Measurements from ENCODE around the gene NCKAP5.

Gene NCKAP5

GRCh38 chr2:133377599-133377998 is 190.7 kb downstream of the NCKAP5 start:
- no peak overlapping the region for H3K27ac ChIP-seq
- TF ChIP-seq, protein P1, sequence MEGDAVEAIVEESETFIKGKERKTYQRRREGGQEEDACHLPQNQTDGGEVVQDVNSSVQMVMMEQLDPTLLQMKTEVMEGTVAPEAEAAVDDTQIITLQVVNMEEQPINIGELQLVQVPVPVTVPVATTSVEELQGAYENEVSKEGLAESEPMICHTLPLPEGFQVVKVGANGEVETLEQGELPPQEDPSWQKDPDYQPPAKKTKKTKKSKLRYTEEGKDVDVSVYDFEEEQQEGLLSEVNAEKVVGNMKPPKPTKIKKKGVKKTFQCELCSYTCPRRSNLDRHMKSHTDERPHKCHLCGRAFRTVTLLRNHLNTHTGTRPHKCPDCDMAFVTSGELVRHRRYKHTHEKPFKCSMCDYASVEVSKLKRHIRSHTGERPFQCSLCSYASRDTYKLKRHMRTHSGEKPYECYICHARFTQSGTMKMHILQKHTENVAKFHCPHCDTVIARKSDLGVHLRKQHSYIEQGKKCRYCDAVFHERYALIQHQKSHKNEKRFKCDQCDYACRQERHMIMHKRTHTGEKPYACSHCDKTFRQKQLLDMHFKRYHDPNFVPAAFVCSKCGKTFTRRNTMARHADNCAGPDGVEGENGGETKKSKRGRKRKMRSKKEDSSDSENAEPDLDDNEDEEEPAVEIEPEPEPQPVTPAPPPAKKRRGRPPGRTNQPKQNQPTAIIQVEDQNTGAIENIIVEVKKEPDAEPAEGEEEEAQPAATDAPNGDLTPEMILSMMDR (IDR thresholded peaks at IDR 0.05; ENCODE audit: low read depth, low read length) = no peak
- no peaks in the 10 kb centered on the region for H3K36me3 ChIP-seq
- no peaks in the 10 kb centered on the region for H3K27me3 ChIP-seq (ENCODE audit: insufficient read depth, low read depth, severe bottlenecking)
- no peak for DNase-seq
- no peak overlapping the region for H3K4me3 ChIP-seq (ENCODE audit: low read depth, low read length)
- H3K9me3 ChIP-seq (ENCODE audit: severe bottlenecking) = no peaks in the 10 kb centered on the region

GRCh38 chr2:133377021-133377481 is 191.2 kb downstream of the NCKAP5 start:
- TF ChIP-seq, protein P1 (IDR thresholded peaks at IDR 0.05; ENCODE audit: low read depth, low read length) = no peak
- no peak for DNase-seq

DNA sequence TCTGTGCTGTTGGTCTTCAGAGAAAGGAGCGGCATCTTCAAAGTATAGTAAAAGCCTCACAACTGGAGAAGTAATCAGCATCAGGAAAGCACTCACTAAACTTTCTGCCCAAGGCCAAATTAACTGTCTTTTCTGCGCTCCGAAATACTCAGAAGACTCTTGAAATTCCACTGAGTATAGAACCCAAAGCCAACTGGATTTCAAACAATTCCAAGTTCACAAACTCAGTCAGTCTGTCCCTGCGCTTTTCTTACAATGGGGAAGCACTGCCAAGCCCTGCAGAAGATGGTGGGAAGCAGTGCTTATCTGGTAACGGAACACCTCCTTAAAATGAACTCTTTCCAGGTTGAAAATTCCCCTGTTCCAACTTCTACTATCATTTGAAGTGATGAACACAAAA is 193.5 kb downstream of the NCKAP5 start:
- TF ChIP-seq, protein P1 (IDR thresholded peaks at IDR 0.05; ENCODE audit: low read depth, low read length) = no peak
- DNase-seq = no peak
- Histone ChIP-seq H3K27ac (no peak overlapping the region), H3K36me3 (no peaks in the 10 kb centered on the region), H3K27me3 (ENCODE audit: insufficient read depth, low read depth, severe bottlenecking) (no peaks in the 10 kb centered on the region), H3K9me3 (ENCODE audit: severe bottlenecking) (no peaks in the 10 kb centered on the region), H3K4me3 (ENCODE audit: low read depth, low read length) (no peak overlapping the region)

More at GRCh38 chr2:133377021-133377481, 191.2 kb downstream of the NCKAP5 start:
- Histone ChIP-seq H3K4me3 (ENCODE audit: low read depth, low read length) (no peak overlapping the region), H3K9me3 (ENCODE audit: severe bottlenecking) (no peaks in the 10 kb centered on the region), H3K27ac (no peak overlapping the region), H3K27me3 (ENCODE audit: insufficient read depth, low read depth, severe bottlenecking) (no peaks in the 10 kb centered on the region), H3K36me3 (no peaks in the 10 kb centered on the region)

DNA sequence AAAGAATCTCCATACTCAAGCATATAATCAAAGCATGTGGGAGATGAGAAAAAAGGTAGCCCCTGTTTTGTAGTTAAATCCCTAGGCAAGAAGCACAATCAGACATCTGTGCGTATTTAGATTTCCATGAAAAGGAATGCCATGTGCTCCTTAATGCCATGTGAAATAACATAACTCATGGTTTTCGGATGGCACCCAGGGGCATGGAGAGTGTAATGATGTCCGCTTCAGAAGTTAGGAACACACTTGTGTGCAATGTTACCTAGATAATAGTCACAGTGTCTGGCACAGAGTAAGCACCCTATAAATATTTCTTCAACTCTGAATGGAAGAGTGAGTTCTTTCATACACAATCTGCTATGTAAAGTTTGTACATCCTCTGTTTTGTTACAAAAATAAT is 197.0 kb downstream of the NCKAP5 start:
- Histone ChIP-seq H3K4me3 (ENCODE audit: low read depth, low read length) (no peak overlapping the region), H3K9me3 (ENCODE audit: severe bottlenecking) (no peaks in the 10 kb centered on the region), H3K27me3 (ENCODE audit: insufficient read depth, low read depth, severe bottlenecking) (no peaks in the 10 kb centered on the region), H3K36me3 (no peaks in the 10 kb centered on the region), H3K27ac (no peak overlapping the region)
- no peak for DNase-seq
- TF ChIP-seq, protein P1 (IDR thresholded peaks at IDR 0.05; ENCODE audit: low read depth, low read length) = no peak

- Histone ChIP-seq H3K4me3 (ENCODE audit: low read depth, low read length) (no peak overlapping the region), H3K9me3 (ENCODE audit: severe bottlenecking) (no peaks in the 10 kb centered on the region), H3K27me3 (ENCODE audit: insufficient read depth, low read depth, severe bottlenecking) (no peaks in the 10 kb centered on the region), H3K36me3 (no peaks in the 10 kb centered on the region), H3K27ac (no peak overlapping the region)
- TF ChIP-seq, protein P1 (IDR thresholded peaks at IDR 0.05; ENCODE audit: low read depth, low read length) = no peak
- no peak for DNase-seq
These were observed 198.2 kb downstream of the NCKAP5 start for GRCh38 chr2:133369901-133370658.

DNA sequence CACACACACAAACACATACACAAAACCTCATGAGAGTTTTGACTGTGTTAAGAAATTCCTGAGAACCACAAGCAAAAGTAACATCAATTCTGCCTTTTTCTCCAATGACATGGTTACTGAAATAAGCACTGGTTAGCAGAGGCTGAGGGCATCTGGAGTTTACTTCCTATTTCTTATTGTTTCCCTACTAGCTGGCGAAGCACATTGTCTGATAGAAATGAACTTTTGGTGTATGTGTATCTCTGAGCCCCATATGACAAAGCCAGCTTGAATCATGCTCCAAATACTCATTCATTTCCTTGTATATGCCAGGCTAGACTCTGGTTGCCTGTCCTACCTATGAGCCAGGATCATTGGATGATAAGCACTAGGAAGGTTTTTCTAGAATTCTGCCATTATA is 203.1 kb downstream of the NCKAP5 start:
- Histone ChIP-seq H3K27ac (no peak overlapping the region), H3K36me3 (no peaks in the 10 kb centered on the region), H3K4me3 (ENCODE audit: low read depth, low read length) (no peak overlapping the region), H3K9me3 (ENCODE audit: severe bottlenecking) (no peaks in the 10 kb centered on the region), H3K27me3 (ENCODE audit: insufficient read depth, low read depth, severe bottlenecking) (no peaks in the 10 kb centered on the region)
- TF ChIP-seq, protein P1 (IDR thresholded peaks at IDR 0.05; ENCODE audit: low read depth, low read length) = no peak
- no peak for DNase-seq

All from WERI-Rb-1 (cell line).